ENCODE measurements around the gene GRPEL2.

Gene GRPEL2

DNA sequence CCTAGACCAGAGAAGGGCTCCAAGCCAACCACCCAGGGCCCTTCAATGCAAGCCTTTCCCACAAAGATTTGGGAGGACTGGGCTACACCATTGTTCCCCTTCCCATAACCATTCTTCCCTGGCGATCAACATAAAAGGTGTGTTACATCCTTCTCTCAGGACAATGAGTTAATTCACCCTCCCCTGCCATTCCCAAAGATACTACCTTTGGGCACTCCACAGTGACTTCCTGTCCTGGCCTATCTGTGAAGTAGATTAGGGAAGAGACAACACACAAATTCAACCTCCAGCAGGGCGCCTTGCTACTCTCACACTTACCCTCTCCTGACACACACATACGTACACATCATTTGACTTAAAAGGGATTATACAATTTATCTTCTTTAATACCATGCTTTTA is 57.0 kb downstream of the GRPEL2 start:
- Histone ChIP-seq H2AFZ (ENCODE audit: low read depth, low read length) (no peak overlapping the region), H2AK5ac (ENCODE audit: low read length, severe bottlenecking) (no peak overlapping the region), H3K4ac (ENCODE audit: low read depth in 1 of 2, low read length in 2 of 2) (peak overlapping the region; percentile 66 to 95), H3K14ac (ENCODE audit: low read length in 2 of 2) (no peak overlapping the region), H4K8ac (ENCODE audit: low read length) (peak overlapping the region; percentile 48), H3K9me3 (ENCODE audit: control insufficient read depth, low read length) (no peaks in the 10 kb centered on the region), H4K91ac (ENCODE audit: low read length) (peak overlapping the region; percentile 87), H2BK12ac (ENCODE audit: low read length in 2 of 2) (peak overlapping the region; percentile 66 to 99), H3K23ac (ENCODE audit: low read length in 2 of 2) (no peak overlapping the region), H3K4me3 (ENCODE audit: insufficient read depth in 1 of 2, low read depth in 1 of 2, low read length in 2 of 2) (no peak overlapping the region), H3K18ac (ENCODE audit: low read depth in 1 of 2, low read length in 2 of 2) (peak overlapping the region; percentile 69 to 93), H2BK15ac (ENCODE audit: low read depth, poor library complexity, severe bottlenecking) (no peak overlapping the region), H3K79me1 (replicated peaks; ENCODE audit: low read length, poor library complexity, severe bottlenecking) (no peaks in the 10 kb centered on the region), H3K4me2 (ENCODE audit: low read length, poor library complexity, severe bottlenecking) (no peak overlapping the region), H3K9ac (ENCODE audit: low read length) (no peak overlapping the region), H3K4me1 (ENCODE audit: control insufficient read depth, insufficient read depth, low read depth, low read length) (peaks cover 30% of the 10 kb centered on the region), H3K27ac (ENCODE audit: low read length, poor library complexity, severe bottlenecking) (no peak overlapping the region), H3K27me3 (ENCODE audit: control insufficient read depth in 1 of 2, insufficient read depth in 1 of 2, low read length in 2 of 2) (no peaks in the 10 kb centered on the region), H2BK5ac (ENCODE audit: low read depth, low read length, poor library complexity, severe bottlenecking) (no peak overlapping the region), H2BK120ac (ENCODE audit: low read depth, low read length) (peak overlapping the region; percentile 71), H3K36me3 (ENCODE audit: control insufficient read depth in 1 of 2, insufficient read depth in 2 of 2, low read depth in 1 of 2, low read length in 2 of 2) (no peaks in the 10 kb centered on the region)
- DNase-seq, result no peak
- WGBS, result 74% methylated on average over 2 of the region's 3 CpGs

Data from mesenchymal stem cell (in vitro differentiated cells and primary cell).